Measurements from ENCODE around the gene XPO1.
"Not testable (repeated sequence)": the region's sequence is repeated elsewhere in the genome, so short reads cannot be mapped to it uniquely, and the experiment has no call there.

Gene XPO1

GRCh38 chr2:61478086-61478485 lies 60.1 kb downstream of the XPO1 start:
- Histone ChIP-seq H3K27me3 (ENCODE audit: control insufficient read depth in 1 of 2, insufficient read depth in 2 of 2, low read length in 2 of 2) (no peaks in the 10 kb centered on the region), H3K9me3 (ENCODE audit: low read length) (no peaks in the 10 kb centered on the region), H3K4me3 (ENCODE audit: low read depth in 1 of 2, low read length in 2 of 2) (no peak overlapping the region), H3K4me1 (ENCODE audit: insufficient read depth, low read length) (no peaks in the 10 kb centered on the region), H3K9ac (ENCODE audit: low read length) (no peak overlapping the region), H3K27ac (ENCODE audit: low read depth, low read length) (no peak overlapping the region), H3K36me3 (ENCODE audit: insufficient read depth, low read length) (peaks cover 42% of the 10 kb centered on the region)

DNA sequence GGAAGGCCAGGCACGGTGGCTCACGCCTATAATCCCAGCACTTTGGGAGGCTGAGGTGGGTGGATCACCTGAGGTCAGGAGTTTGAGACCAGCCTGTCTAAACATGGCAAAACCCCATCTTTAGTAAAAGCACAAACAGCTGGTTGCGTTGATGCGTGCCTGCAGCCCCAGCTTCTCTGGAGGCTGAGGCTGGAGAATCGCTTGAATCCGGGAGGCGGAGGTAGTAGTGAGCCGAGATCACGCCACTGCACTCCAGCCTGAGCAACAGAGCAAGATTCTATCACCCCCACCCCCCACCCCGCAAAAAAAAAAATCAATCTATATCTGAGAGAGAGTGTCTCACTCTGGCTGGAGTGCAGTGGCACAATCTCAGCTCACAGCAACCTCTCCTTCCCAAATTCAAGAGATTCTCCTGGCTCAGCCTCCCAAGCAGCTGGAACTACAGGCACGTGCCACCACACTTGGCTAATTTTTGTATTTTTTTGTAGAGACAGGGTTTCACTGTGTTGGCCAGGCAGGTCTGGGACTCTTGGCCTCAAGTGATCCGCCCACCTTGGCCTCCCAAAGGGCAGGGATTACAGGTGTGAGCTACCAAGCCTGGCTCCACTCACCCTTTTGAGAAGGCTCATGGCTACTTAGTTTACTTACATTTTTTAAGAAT lies 61.1 kb downstream of the XPO1 start:
- peaks cover 33% of the 10 kb centered on the region for H3K36me3 ChIP-seq (ENCODE audit: insufficient read depth, low read length)
- not testable (repeated sequence) for H3K9me3 ChIP-seq (ENCODE audit: low read length); H3K4me1 ChIP-seq (ENCODE audit: insufficient read depth, low read length)

DNA sequence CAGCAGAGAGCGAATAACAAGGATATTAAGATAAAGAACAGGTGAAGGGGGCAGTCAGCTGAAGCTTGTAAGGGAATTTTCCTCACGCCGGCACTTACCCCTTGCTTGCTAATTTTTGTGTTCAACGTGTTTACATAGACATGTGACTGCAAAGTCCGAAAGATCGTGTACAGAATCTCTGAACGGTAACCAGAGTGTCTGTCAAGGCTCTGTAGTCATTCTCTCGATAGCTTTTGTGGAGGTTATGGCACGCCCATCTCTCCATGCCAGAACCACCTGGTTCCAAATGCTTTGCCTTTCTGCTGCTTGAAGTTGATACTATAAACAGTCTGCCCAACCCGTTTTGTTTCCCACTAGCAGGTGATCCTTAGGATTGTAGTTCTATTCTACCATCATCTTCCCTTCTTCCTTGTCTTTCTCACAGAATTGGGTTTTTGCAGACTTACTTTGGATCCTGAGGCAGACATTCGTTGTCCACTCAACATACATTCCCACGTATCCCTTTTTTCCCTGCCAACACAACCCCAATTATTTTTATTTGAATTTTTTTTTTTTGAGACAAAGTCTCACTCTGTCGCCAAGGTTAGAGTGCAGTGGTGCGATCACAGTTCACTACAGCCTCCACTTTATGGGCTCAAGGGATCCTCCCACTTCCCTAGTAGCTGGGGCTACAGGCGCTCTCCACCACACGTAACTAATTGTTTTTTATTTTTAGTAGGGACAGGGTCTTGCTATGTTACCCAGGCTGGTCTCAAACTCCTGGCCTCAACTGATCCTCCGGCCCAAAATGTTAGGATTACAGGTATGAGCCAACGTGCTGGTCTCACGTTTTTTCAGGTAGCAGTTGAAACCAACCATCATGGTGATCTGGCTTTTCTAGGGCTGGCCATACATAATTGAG lies 66.0 kb downstream of the XPO1 start:
- H3K27me3 ChIP-seq (ENCODE audit: control insufficient read depth in 1 of 2, insufficient read depth in 2 of 2, low read length in 2 of 2), result no peaks in the 10 kb centered on the region
- H3K36me3 ChIP-seq (ENCODE audit: insufficient read depth, low read length), result no peaks in the 10 kb centered on the region
- peaks cover 30% of the 10 kb centered on the region for H3K4me1 ChIP-seq (ENCODE audit: insufficient read depth, low read length)
- peak overlapping the region; percentile 98 for H3K9ac ChIP-seq (ENCODE audit: low read length)
- H3K9me3 ChIP-seq (ENCODE audit: low read length), result no peaks in the 10 kb centered on the region
- H3K27ac ChIP-seq (ENCODE audit: low read depth, low read length), result peak overlapping the region; percentile 99
- peak overlapping the region; percentile 91 to 93 for H3K4me3 ChIP-seq (ENCODE audit: low read depth in 1 of 2, low read length in 2 of 2)

More for the DNA sequence above, 61.1 kb downstream of the XPO1 start:
- H3K9ac ChIP-seq (ENCODE audit: low read length); H3K4me3 ChIP-seq (ENCODE audit: low read depth in 1 of 2, low read length in 2 of 2); H3K27me3 ChIP-seq (ENCODE audit: control insufficient read depth in 1 of 2, insufficient read depth in 2 of 2, low read length in 2 of 2); H3K27ac ChIP-seq (ENCODE audit: low read depth, low read length): not testable (repeated sequence)

DNA sequence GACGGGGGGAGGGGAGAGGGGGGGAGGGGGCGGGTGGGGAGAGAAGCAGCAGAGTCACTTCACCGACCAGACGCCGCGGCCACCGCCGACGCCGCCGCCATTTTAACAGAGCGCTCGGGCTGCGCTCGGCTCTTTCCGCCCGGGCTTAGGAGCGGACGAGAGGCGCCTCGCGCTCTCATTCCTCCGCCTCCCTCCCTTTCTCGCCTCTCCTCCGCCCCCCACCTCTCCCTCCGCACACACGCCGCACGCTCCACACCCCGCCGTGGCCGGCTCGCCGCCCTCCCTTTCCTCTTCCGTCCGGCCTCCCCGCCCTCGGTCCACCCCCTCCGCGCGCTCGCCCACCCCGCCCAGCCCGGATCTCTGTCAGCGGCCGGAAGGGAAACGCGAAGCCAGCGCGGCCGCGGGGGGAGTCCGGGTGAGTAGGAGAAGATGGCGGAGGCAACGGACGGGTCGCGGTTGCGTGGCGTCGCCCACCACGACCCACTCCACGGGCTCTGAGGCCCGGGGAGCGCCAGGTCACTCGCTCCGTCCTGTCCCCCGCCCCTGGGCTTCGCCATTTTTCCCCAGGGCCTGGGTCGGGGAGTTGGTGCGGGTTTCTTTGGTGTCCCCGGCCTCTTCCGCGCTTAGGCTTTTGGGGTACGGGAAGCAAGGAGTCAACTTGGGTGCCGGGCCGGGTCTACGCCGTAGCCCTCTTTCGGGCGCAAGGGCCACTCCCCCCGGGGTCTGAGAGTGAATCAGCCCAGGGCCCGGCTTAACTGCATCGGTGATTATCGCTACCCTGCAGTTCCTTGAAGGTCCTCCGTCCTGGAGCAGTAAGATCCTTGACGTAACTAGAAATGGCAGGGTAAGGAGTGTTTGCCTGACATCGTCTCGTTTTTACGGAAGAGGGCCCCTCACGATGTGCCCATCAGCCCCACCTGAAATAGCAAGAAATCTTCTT lies 66.9 kb downstream of the XPO1 start, which contains the start of gene USP34:
Gene USP34 (minus strand): TSS at position 123 of the 940 bp plus-strand sequence. CDS start 395 bp downstream, outside the sequence.
- Histone ChIP-seq H3K4me3 (ENCODE audit: low read depth in 1 of 2, low read length in 2 of 2) (peak within 1 kb of the TSS; percentile 91 to 93), H3K27ac (ENCODE audit: low read depth, low read length) (peak within 1 kb of the TSS; percentile 99)

GRCh38 chr2:61470122-61470951 lies 67.8 kb downstream of the XPO1 start:
- H3K4me1 ChIP-seq (ENCODE audit: insufficient read depth, low read length), result peaks cover 30% of the 10 kb centered on the region
- H3K9me3 ChIP-seq (ENCODE audit: low read length), result no peaks in the 10 kb centered on the region
- H3K27ac ChIP-seq (ENCODE audit: low read depth, low read length), result peak overlapping the region; percentile 91
- H3K4me3 ChIP-seq (ENCODE audit: low read depth in 1 of 2, low read length in 2 of 2), result peak overlapping the region; percentile 71 to 80
- no peaks in the 10 kb centered on the region for H3K36me3 ChIP-seq (ENCODE audit: insufficient read depth, low read length)
- H3K27me3 ChIP-seq (ENCODE audit: control insufficient read depth in 1 of 2, insufficient read depth in 2 of 2, low read length in 2 of 2), result no peaks in the 10 kb centered on the region
- peak overlapping the region; percentile 80 for H3K9ac ChIP-seq (ENCODE audit: low read length)

More for the DNA sequence above, 66.9 kb downstream of the XPO1 start, which contains the start of gene USP34:
- H3K27me3 ChIP-seq (ENCODE audit: control insufficient read depth in 1 of 2, insufficient read depth in 2 of 2, low read length in 2 of 2), result no peaks in the 10 kb centered on the region
- no peaks in the 10 kb centered on the region for H3K36me3 ChIP-seq (ENCODE audit: insufficient read depth, low read length)
- peaks cover 30% of the 10 kb centered on the region for H3K4me1 ChIP-seq (ENCODE audit: insufficient read depth, low read length)
- peak within 1 kb of the TSS; percentile 98 for H3K9ac ChIP-seq (ENCODE audit: low read length)
- no peaks in the 10 kb centered on the region for H3K9me3 ChIP-seq (ENCODE audit: low read length)

DNA sequence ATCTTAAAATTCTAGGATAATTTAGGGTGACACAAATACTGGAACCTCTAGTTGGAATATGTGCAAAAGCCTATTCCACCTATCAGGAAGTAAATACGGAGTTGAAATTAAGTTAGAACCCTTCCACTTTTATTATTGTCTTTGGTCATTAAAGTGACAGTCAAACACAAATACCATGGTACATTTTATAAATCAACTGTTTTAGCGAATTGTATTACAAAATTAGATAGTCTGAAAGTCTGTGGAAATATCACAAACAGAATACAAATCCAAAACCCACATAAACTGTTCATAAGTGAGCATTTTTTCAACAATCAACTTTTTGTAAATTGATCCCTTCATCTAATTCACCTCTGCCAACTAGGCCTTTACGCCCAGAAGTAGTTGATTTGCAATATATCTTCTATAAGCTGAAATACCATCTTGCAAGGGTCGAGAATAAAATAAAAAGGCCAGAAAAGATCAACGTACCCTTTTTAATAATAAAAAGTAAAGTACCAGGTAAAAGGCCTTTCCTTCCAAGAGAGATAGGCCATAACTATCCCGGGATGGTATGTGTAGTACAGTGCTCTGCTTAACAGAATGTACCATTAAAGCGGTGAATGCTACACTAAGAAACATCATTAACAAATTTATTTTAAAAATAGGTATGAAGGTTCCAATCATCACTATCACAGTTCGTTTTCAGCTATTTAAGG lies 68.6 kb downstream of the XPO1 start:
- Histone ChIP-seq H3K27ac (ENCODE audit: low read depth, low read length) (peak overlapping the region; percentile 91), H3K4me3 (ENCODE audit: low read depth in 1 of 2, low read length in 2 of 2) (peak overlapping the region; percentile 71 to 76), H3K9me3 (ENCODE audit: low read length) (no peaks in the 10 kb centered on the region), H3K9ac (ENCODE audit: low read length) (peak overlapping the region; percentile 80), H3K36me3 (ENCODE audit: insufficient read depth, low read length) (no peaks in the 10 kb centered on the region), H3K27me3 (ENCODE audit: control insufficient read depth in 1 of 2, insufficient read depth in 2 of 2, low read length in 2 of 2) (no peaks in the 10 kb centered on the region), H3K4me1 (ENCODE audit: insufficient read depth, low read length) (peaks cover 30% of the 10 kb centered on the region)

DNA sequence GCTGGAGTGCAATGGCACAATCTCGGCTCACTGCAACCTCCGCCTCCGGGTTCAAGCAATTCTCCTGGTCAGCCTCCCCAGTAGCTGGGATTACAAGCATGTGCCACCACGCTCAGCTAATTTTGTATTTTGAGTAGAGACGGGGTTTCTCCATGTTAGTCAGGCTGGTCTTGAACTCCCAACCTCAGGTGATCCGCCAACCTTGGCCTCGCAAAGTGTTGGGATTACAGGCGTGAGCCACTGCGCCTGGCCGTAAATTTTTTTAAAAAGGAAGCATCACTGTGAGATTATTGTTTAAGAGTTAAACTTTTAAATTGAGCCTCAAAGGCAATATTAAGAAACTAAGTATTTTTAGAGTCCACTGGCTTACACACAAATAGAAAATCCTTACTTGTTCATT lies 69.9 kb downstream of the XPO1 start:
- not testable (repeated sequence) for H3K9ac ChIP-seq (ENCODE audit: low read length); H3K27me3 ChIP-seq (ENCODE audit: control insufficient read depth in 1 of 2, insufficient read depth in 2 of 2, low read length in 2 of 2); H3K36me3 ChIP-seq (ENCODE audit: insufficient read depth, low read length); H3K4me3 ChIP-seq (ENCODE audit: low read depth in 1 of 2, low read length in 2 of 2); H3K9me3 ChIP-seq (ENCODE audit: low read length); H3K27ac ChIP-seq (ENCODE audit: low read depth, low read length)
- H3K4me1 ChIP-seq (ENCODE audit: insufficient read depth, low read length), result peaks cover 39% of the 10 kb centered on the region

- Histone ChIP-seq H3K27ac (ENCODE audit: low read depth, low read length) (no peak overlapping the region), H3K9me3 (ENCODE audit: low read length) (no peaks in the 10 kb centered on the region), H3K4me1 (ENCODE audit: insufficient read depth, low read length) (peaks cover 31% of the 10 kb centered on the region), H3K9ac (ENCODE audit: low read length) (no peak overlapping the region), H3K27me3 (ENCODE audit: control insufficient read depth in 1 of 2, insufficient read depth in 2 of 2, low read length in 2 of 2) (no peaks in the 10 kb centered on the region), H3K36me3 (ENCODE audit: insufficient read depth, low read length) (no peaks in the 10 kb centered on the region), H3K4me3 (ENCODE audit: low read depth in 1 of 2, low read length in 2 of 2) (no peak overlapping the region)
Observed at GRCh38 chr2:61465045-61465444, 73.1 kb downstream of the XPO1 start.

- no peaks in the 10 kb centered on the region for H3K9me3 ChIP-seq (ENCODE audit: low read length)
- H3K36me3 ChIP-seq (ENCODE audit: insufficient read depth, low read length), result no peaks in the 10 kb centered on the region
- no peaks in the 10 kb centered on the region for H3K27me3 ChIP-seq (ENCODE audit: control insufficient read depth in 1 of 2, insufficient read depth in 2 of 2, low read length in 2 of 2)
- no peak overlapping the region for H3K4me3 ChIP-seq (ENCODE audit: low read depth in 1 of 2, low read length in 2 of 2)
- peaks cover 22% of the 10 kb centered on the region for H3K4me1 ChIP-seq (ENCODE audit: insufficient read depth, low read length)
- H3K9ac ChIP-seq (ENCODE audit: low read length), result no peak overlapping the region
- no peak overlapping the region for H3K27ac ChIP-seq (ENCODE audit: low read depth, low read length)
Observed at GRCh38 chr2:61463769-61464475, 74.2 kb downstream of the XPO1 start.
